D721Med (cell line): ENCODE measurements around the gene KRT85.
"Not testable (repeated sequence)": the region's sequence is repeated elsewhere in the genome, so short reads cannot be mapped to it uniquely, and the experiment has no call there.

ENCODE experiments used
- DNase-seq: peaks from one replicate; pipeline ENCODE4 v3.0.0; 2011; ENCODE audit warnings: low spot score; ENCODE audit not compliant: insufficient read length
- FAIRE-seq: peaks from 2 replicates; lab custom pipeline; 2011; peaks lifted over from hg19 to GRCh38; lab: Jason Lieb, UNC
- TF ChIP-seq, protein P1 (sequence below): IDR thresholded peaks from 2 replicates; pipeline ENCODE4 v1.5.1; 2012; ENCODE audit warnings: mild to moderate bottlenecking, control low read depth; ENCODE audit not compliant: insufficient read depth; ENCODE audit errors: missing control alignments

KRT85 gene

DNA sequence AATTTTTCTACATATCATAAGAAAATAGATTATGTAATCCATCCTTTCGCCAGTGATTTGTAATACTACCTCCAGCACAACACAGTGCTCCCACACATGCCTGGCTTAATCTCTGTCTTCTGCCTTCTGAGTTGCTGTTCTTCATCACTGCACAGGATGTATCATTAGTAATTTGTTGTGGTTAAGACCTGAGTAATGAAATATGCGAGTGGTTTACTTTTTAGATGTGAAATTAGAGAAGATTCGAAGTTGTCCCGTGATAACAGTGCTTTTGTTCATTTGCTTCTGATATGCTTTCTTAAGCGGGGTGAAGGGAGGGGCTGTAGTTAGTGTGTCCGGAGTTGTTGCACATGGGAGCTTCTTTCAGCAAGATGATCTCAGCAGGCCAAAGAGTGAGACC, 18.1 kb downstream of the KRT85 start:
- DNase-seq, result no peak
- TF ChIP-seq, protein P1, sequence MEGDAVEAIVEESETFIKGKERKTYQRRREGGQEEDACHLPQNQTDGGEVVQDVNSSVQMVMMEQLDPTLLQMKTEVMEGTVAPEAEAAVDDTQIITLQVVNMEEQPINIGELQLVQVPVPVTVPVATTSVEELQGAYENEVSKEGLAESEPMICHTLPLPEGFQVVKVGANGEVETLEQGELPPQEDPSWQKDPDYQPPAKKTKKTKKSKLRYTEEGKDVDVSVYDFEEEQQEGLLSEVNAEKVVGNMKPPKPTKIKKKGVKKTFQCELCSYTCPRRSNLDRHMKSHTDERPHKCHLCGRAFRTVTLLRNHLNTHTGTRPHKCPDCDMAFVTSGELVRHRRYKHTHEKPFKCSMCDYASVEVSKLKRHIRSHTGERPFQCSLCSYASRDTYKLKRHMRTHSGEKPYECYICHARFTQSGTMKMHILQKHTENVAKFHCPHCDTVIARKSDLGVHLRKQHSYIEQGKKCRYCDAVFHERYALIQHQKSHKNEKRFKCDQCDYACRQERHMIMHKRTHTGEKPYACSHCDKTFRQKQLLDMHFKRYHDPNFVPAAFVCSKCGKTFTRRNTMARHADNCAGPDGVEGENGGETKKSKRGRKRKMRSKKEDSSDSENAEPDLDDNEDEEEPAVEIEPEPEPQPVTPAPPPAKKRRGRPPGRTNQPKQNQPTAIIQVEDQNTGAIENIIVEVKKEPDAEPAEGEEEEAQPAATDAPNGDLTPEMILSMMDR, result no peak
- FAIRE-seq, result no peak

- no peak for FAIRE-seq
- TF ChIP-seq, protein P1, result no peak
- no peak for DNase-seq
These were observed 19.4 kb downstream of the KRT85 start for GRCh38 chr12:52347551-52348510.

- TF ChIP-seq, protein P1, result no peak
- FAIRE-seq (no peak), DNase-seq (no peak)
These were observed 20.3 kb downstream of the KRT85 start for GRCh38 chr12:52347016-52347415.

DNA sequence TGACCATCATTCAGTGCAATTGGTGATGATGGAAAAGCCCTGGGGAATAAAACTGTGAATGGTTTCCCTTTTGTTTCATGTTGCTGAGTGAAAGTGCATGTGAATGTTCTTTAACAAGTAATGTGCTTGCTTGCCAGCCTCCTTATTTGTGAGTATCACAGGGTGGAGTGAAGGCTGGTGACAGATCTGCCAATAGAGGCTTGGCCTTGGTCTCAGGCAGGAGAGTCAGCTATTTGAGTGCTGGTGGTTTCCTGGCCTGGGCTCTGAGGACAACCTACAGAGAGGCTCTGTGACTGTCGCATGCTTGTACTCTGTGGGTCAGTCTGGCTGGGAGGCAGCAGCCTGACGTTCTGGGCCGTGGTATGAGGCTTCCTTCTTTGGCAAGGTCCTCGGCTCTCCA, 20.7 kb downstream of the KRT85 start:
- DNase-seq (no peak), FAIRE-seq (no peak)
- TF ChIP-seq, protein P1, result no peak

DNA sequence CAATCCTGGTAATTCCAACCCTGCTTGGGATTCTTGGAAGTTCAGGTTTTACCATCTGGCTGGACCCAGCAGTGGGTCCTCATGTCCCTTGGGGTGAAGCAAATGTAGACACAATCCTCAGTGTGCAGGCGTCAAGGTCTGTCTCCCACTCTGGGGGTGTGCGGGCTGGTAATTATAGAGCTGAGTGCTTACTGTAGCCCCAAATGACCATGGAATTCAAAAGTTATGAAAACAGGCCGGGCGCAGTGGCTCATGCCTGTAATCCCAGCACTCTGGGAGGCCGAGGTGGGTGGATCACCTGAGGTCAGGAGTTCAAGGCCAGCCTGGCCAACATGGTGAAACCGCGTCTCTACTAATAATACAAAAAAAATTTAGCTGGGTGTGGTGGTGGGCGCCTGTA, 22.2 kb downstream of the KRT85 start:
- DNase-seq, result not testable (repeated sequence)

DNA sequence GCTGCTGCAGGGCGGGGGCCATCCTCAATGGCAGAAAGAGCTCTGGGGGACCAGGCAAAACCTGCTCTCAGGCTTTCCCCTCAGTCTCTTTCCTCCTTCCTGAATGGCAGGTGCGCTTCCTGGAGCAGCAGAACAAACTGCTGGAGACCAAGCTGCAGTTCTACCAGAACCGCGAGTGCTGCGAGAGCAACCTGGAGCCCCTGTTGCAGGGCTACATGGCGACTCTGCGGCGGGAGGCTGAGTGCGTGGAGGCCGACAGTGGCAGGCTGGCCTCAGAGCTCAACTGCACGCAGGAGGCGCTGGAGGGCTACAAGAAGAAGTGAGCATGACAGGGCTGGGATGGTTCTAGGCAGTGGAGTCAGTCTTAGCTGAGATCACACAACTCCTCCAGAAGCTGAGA, 23.2 kb downstream of the KRT85 start:
- DNase-seq (no peak), FAIRE-seq (no peak)
- TF ChIP-seq, protein P1, result no peak

More for the DNA sequence above, 22.2 kb downstream of the KRT85 start:
- not testable (repeated sequence) for FAIRE-seq

GRCh38 chr12:52343550-52343949, 23.7 kb downstream of the KRT85 start:
- TF ChIP-seq, protein P1, result no peak
- no peak for FAIRE-seq
- no peak for DNase-seq
